Activated naive CD4-positive, alpha-beta T cell treated with anti-CD3 and anti-CD28 coated beads for 36 hours (primary cell): Measurements from ENCODE around the gene GTF3A. TPM values are rescaled to one million over a fixed set of nuclear protein-coding genes. Genes with fewer than 3 reads are reported as not detected.

Experiments
- CTCF ChIA-PET: fragments of 350-600 bp; sonication (Branson Sonifier 250); formaldehyde crosslinking; loops from one replicate; lab custom pipeline; 2021; ENCODE audit warnings: antibody characterized with exemption; lab: Charles Lee
- DNase-seq: peaks from one replicate; pipeline ENCODE4 v3.0.0-alpha.2; 2020
- H3K27ac Mint-ChIP-seq: one replicate; pipeline ENCODE4 v1.8.0; 2021; ENCODE audit warnings: mild to moderate bottlenecking, mixed read lengths
- H3K27me3 Mint-ChIP-seq: one replicate; pipeline ENCODE4 v1.8.0; 2021; ENCODE audit warnings: low read depth, mixed read lengths
- H3K36me3 Mint-ChIP-seq: one replicate; pipeline ENCODE4 v1.8.0; 2021; ENCODE audit warnings: low read depth, mixed read lengths
- H3K4me1 Mint-ChIP-seq: one replicate; pipeline ENCODE4 v1.8.0; 2021; ENCODE audit warnings: low read depth, mixed read lengths
- H3K4me3 Mint-ChIP-seq: one replicate; pipeline ENCODE4 v1.8.0; 2021; ENCODE audit warnings: mild to moderate bottlenecking, moderate library complexity, mixed read lengths
- H3K9me3 Mint-ChIP-seq: one replicate; pipeline ENCODE4 v1.8.0; 2021; ENCODE audit warnings: mixed read lengths
- intact Hi-C: fragments of 100-400 bp; cut with micrococcal nuclease; formaldehyde crosslinking; loops from one replicate; pipeline ENCODE4 v1.15.1; 2023
- total RNA-seq, 2 experiments: library from RNA; stranded (reverse); gene quantifications; one replicate each; pipeline ENCODE4 v1.2.3, GENCODE V29; 2021

Gene GTF3A
- total RNA-seq, 2 experiments from 2014 or later, result 303 to 314 TPM

DNA sequence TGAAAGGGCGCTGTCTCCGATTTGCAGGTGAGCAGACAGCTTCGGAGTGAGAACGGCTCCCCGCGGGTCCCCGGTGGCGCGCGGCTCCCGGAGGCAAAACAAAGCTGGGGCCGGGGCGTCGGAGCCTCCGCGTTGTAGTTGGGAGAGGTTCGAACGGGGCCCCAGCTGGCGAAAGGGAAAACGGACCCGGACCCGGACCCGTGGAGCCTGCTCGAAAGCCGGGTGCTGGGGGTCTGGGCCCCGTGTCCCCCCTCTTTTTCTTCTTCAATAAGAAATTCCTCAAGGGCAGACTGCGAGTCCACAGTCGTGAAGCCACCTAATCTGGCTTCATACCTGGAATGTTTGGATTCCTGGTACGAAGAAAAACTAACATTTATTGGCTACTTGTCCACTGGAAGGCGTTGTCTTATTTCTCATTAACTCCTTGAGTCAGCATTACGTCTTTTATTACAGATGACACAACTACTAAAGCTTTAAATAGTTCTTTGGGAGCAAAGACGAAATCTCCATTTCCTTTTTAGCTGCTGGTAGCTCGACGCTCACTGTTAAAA lies 26.6 kb downstream of the GTF3A start:
- Mint-ChIP-seq H3K27ac (peak overlapping the region; percentile 99), H3K36me3 (peaks cover 8% of the 10 kb centered on the region), H3K9me3 (no peaks in the 10 kb centered on the region), H3K4me1 (peaks cover 52% of the 10 kb centered on the region), H3K4me3 (peak overlapping the region; percentile 94), H3K27me3 (no peaks in the 10 kb centered on the region)
- CTCF ChIA-PET, result interaction anchor here (0.7 to 1.9 kb wide), 3 partner anchors 8 to 26 kb away, joined by 3 to 4 read pairs (median 3); partner anchors contain the start of gene GTF3A
- intact Hi-C loops, result loop anchor here (1.0 to 5.0 kb wide), 5 partner anchors 25 to 687 kb away; partner anchors contain the start of genes LNX2, PAN3, RPL21 and USP12
- peak; percentile 28 for DNase-seq

DNA sequence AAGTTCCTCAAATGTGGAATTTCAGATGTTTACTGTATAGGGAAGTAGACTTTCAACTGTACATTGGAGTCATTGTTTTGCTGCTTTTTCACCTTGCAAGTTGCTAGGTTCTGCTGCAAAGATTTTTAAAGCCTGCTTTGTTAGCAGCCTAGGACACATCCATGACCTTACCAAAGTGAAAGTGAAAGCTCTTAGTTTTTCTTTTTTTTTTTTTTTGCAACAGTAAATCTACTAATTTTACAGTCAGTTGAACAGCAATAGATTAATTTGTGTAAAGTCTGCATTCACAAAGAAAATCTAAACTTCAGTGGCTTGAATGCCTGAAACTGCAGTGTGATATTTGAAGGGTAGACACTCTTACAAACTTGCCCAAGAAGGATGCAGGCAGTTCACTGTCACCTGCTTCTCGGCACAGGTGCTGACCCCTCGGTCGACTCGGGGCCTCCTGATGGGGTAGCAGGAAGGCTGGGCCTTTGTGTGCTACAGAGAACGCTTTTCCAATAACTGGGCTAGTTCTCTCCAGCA lies 31.0 kb downstream of the GTF3A start:
- CTCF ChIA-PET, result interaction anchor here (0.7 to 1.6 kb wide), 2 partner anchors 11 to 30 kb away, joined by 3 to 6 read pairs; no protein-coding TSS in a partner anchor
- H3K4me3 Mint-ChIP-seq, result peak overlapping the region; percentile 88
- H3K36me3 Mint-ChIP-seq, result no peaks in the 10 kb centered on the region
- peak overlapping the region; percentile 94 for H3K27ac Mint-ChIP-seq
- peaks cover 27% of the 10 kb centered on the region for H3K4me1 Mint-ChIP-seq
- H3K27me3 Mint-ChIP-seq, result no peaks in the 10 kb centered on the region
- peak; percentile 39 for DNase-seq
- no peaks in the 10 kb centered on the region for H3K9me3 Mint-ChIP-seq
- intact Hi-C loops, result no loop called here

DNA sequence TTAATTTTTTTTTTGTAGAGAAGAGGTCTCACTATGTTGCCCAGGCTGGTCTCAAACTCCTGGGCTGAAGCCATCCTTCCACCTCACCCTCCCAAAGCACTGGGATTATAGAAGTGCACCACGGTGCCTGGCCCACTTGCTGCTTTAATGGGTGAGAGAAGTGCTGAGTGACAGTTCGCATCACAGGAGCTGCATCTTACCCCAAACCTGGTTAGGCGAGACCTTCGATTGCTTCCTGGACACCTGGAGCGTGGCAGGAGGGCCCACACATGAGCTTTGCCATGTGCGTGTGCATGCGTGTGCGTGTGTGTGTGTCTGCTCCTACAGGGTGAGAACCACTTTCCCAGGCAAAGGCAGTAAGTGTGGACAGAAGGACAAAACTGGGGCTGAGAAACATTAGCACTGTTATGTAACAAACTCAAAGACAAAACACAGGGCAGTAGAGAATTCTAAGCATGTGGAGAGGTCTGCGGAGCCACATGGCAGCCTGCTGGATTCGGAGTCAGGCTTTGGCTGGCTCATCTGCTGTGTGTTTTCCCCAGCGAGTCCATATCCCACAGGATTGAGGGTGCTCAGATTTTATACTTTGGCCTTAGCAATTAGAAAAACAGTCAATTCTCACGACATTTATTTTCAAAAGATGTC lies 37.6 kb downstream of the GTF3A start:
- CTCF ChIA-PET, result interaction anchor here (1.4 to 1.5 kb wide), 2 partner anchors 12 to 99 kb away, joined by 4 read pairs; partner anchors contain the start of gene MTIF3
- Mint-ChIP-seq H3K27ac (no peak overlapping the region), H3K4me3 (no peak overlapping the region), H3K9me3 (no peaks in the 10 kb centered on the region), H3K36me3 (no peaks in the 10 kb centered on the region), H3K27me3 (no peaks in the 10 kb centered on the region), H3K4me1 (peaks cover 2% of the 10 kb centered on the region)
- no peak for DNase-seq
- intact Hi-C loops, result no loop called here

DNA sequence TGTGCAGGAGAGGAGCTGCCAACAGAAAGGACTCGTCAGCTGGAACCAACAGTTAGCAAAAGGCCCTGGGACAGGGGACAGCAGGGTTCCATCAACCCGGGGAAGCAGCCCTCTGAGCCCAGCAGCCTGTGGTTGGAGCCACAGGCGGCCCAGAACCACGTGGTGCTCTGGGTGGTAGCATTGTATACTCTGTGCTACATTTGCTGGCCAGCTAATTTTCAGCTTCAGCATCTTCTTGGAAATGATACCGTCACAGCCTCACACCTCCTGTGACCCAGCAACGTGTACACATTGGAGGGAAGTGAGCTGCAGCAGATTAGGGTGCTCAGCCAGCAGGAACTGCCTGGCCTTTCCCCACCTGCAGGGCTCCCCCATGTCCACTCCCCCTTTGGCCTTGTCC lies 39.1 kb downstream of the GTF3A start:
- peaks cover 2% of the 10 kb centered on the region for H3K4me1 Mint-ChIP-seq
- H3K36me3 Mint-ChIP-seq, result no peaks in the 10 kb centered on the region
- H3K27ac Mint-ChIP-seq, result no peak overlapping the region
- CTCF ChIA-PET, result interaction anchor here (1.4 kb wide), 1 partner anchor 101 kb away, joined by 4 read pairs; no protein-coding TSS in a partner anchor
- no peak for DNase-seq
- intact Hi-C loops, result no loop called here
- no peaks in the 10 kb centered on the region for H3K9me3 Mint-ChIP-seq
- H3K4me3 Mint-ChIP-seq, result no peak overlapping the region
- H3K27me3 Mint-ChIP-seq, result no peaks in the 10 kb centered on the region

DNA sequence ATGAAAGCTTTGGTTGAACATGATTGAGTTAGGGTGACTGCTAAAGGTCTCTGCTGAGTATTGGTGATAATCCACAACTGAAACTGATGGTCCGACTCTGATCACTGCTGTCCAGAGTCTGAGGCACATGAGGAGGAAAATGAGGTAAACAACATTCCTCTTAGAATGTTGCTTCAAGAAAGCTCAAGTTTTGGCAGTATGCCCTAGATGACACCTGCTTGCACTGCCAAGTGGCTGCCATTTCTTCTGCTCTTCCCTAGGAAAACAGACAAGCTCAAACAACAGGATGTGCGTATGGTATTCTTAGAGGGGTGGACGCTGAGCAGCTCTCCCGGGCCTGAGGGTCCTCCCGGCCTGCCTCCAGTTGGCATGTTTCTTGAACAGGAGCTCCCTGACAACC lies 41.2 kb downstream of the GTF3A start:
- Mint-ChIP-seq H3K27ac (no peak overlapping the region), H3K27me3 (no peaks in the 10 kb centered on the region), H3K36me3 (no peaks in the 10 kb centered on the region), H3K4me3 (no peak overlapping the region), H3K9me3 (no peaks in the 10 kb centered on the region), H3K4me1 (peaks cover 2% of the 10 kb centered on the region)
- CTCF ChIA-PET, result interaction anchor here (0.5 to 1.7 kb wide), 4 partner anchors 9 to 802 kb away, joined by 3 to 6 read pairs (median 4); no protein-coding TSS in a partner anchor
- no peak for DNase-seq
- intact Hi-C loops, result no loop called here

DNA sequence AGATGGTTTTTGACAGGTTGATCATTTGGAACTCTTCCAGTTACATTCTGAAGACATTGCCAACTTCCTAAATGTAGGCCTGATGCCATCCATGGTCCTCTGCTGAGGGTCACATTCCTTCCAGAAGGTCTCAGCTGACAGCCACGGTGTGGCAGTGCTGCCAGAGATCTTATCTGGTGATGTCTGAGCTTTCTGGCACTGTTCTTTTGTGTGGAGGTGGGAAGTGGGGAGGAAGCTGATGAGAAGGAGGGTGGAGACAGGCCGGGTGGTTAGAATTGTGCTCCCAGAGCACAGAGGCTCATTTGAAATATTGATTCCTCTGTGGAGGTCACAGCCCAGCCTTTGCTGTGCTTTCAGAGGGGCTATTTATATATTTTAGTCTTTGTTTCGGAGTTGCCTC lies 42.1 kb downstream of the GTF3A start:
- Mint-ChIP-seq H3K27ac (no peak overlapping the region), H3K27me3 (no peaks in the 10 kb centered on the region), H3K9me3 (no peaks in the 10 kb centered on the region), H3K4me3 (no peak overlapping the region), H3K36me3 (no peaks in the 10 kb centered on the region), H3K4me1 (peaks cover 2% of the 10 kb centered on the region)
- no peak for DNase-seq
- CTCF ChIA-PET, result interaction anchor here (0.6 to 1.7 kb wide), 2 partner anchors 10 to 21 kb away, joined by 3 to 6 read pairs; no protein-coding TSS in a partner anchor
- intact Hi-C loops, result no loop called here

DNA sequence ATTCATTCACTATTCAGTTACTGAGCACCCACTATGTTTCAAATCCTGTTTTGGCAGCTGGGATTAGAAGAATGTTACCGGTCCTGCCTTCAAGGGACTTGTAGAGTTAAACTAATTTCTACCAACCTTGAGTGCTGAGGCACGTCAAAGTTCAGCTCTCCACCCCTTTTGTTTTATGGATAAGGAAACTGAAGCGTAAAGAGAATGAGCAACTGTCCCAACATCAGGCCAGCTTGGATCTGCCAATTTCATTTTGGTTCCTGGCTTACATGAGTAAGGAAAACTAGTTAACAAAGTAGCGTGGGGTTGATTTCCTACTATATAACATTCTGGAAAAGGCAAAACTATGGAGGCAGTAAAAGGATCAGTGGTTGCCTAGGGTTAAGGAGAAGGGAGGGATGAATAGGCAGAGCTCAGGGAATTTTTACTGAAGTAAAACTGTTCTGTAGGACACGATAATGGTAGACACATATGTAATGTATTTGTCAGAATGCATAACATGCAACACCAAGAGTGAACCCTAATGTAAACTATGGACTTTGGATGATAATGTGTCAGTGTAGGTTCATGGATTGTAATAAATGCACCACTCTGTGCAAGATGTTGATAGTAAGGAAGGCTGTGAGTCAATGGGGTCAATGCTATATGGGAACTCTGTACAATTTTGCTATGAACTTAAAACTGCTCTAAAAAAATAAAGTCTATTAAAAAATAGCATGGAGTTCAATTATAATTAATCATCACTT lies 45.8 kb downstream of the GTF3A start:
- no peak for DNase-seq
- Mint-ChIP-seq H3K4me3 (no peak overlapping the region), H3K36me3 (no peaks in the 10 kb centered on the region), H3K9me3 (no peaks in the 10 kb centered on the region), H3K27ac (no peak overlapping the region), H3K27me3 (no peaks in the 10 kb centered on the region), H3K4me1 (peaks cover 2% of the 10 kb centered on the region)
- CTCF ChIA-PET, result interaction anchor here (1.0 kb wide), 1 partner anchor 360 kb away, joined by 3 read pairs; no protein-coding TSS in a partner anchor
- intact Hi-C loops, result no loop called here

DNA sequence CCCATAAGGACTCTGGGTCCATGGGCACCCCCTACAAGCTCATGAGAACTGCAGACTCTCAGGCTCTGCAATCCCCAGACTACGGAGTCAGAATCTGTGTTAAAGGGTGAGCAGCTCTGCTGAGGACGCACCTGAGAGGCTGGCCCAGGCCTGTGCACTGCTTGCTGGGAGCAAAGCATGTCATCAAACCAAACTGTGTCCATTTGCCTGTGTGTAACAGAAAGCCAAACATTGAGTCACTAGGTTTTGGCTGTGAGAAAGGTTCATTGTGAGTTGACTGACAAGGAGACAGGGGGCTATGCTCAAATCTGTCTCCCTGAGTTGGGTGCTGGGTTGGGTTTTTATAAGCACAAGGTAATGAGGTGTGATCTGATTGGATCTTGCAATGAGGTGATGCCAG lies 48.0 kb downstream of the GTF3A start:
- no peak for DNase-seq
- H3K36me3 Mint-ChIP-seq, result no peaks in the 10 kb centered on the region
- intact Hi-C loops, result no loop called here
- peaks cover 4% of the 10 kb centered on the region for H3K4me1 Mint-ChIP-seq
- H3K4me3 Mint-ChIP-seq, result no peak overlapping the region
- no peak overlapping the region for H3K27ac Mint-ChIP-seq
- H3K27me3 Mint-ChIP-seq, result no peaks in the 10 kb centered on the region
- CTCF ChIA-PET, result interaction anchor here (0.6 to 1.2 kb wide), 2 partner anchors 99 to 102 kb away, joined by 3 read pairs; no protein-coding TSS in a partner anchor
- no peaks in the 10 kb centered on the region for H3K9me3 Mint-ChIP-seq

DNA sequence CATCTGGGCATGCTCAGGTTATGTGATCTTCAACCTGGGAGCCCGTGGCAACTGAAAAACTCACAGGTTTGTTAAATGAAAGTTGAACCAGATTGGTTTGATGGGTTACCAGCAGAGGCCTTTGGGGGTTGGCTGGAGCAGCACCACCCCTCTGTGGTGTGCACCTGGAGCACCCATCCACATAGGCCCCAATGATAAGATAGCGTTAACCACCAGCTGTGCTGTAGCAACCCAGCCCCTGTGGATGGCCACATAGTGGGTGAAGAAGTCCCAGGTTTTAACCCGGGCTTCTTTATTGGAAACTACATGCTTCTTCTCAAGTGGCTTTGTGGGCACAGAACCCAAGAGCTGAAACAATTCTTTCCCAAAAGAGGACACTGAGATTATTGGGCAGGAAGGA lies 48.5 kb downstream of the GTF3A start:
- Mint-ChIP-seq H3K36me3 (no peaks in the 10 kb centered on the region), H3K4me3 (no peak overlapping the region), H3K27me3 (no peaks in the 10 kb centered on the region), H3K4me1 (peaks cover 5% of the 10 kb centered on the region), H3K27ac (no peak overlapping the region), H3K9me3 (no peaks in the 10 kb centered on the region)
- no peak for DNase-seq
- CTCF ChIA-PET, result interaction anchor here (0.6 to 1.2 kb wide), 2 partner anchors 99 to 101 kb away, joined by 3 read pairs; no protein-coding TSS in a partner anchor
- intact Hi-C loops, result no loop called here

DNA sequence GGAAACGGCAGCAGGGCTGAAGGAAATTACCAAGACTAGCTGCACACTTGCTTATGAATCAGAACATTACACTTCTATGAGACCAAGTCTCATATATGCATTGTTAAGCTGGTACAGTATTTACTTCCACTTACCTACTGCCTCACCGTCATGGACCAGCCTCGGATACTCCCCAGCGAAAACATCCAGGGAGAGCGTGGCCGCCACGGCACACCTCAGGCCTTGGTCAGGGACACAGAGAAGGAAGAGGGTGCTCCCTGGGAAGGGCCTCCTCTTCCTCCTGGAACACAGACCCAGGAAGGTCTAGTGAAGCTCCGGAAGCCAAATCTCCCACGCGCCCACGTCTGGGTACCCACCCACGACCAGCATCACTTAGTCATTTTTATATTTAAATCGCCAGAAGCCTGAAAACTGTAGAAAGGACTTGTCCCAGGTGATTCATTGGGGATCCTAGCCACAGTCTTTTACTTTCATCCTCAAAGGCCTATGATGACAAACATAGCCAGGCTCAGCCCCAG lies 50.4 kb downstream of the GTF3A start:
- Mint-ChIP-seq H3K4me3 (no peak overlapping the region), H3K9me3 (no peaks in the 10 kb centered on the region), H3K4me1 (peaks cover 5% of the 10 kb centered on the region), H3K27ac (no peak overlapping the region), H3K27me3 (no peaks in the 10 kb centered on the region), H3K36me3 (no peaks in the 10 kb centered on the region)
- CTCF ChIA-PET, result interaction anchor here (0.9 to 1.3 kb wide), 2 partner anchors 352 to 355 kb away, joined by 3 read pairs; no protein-coding TSS in a partner anchor
- DNase-seq, result no peak
- intact Hi-C loops, result no loop called here

DNA sequence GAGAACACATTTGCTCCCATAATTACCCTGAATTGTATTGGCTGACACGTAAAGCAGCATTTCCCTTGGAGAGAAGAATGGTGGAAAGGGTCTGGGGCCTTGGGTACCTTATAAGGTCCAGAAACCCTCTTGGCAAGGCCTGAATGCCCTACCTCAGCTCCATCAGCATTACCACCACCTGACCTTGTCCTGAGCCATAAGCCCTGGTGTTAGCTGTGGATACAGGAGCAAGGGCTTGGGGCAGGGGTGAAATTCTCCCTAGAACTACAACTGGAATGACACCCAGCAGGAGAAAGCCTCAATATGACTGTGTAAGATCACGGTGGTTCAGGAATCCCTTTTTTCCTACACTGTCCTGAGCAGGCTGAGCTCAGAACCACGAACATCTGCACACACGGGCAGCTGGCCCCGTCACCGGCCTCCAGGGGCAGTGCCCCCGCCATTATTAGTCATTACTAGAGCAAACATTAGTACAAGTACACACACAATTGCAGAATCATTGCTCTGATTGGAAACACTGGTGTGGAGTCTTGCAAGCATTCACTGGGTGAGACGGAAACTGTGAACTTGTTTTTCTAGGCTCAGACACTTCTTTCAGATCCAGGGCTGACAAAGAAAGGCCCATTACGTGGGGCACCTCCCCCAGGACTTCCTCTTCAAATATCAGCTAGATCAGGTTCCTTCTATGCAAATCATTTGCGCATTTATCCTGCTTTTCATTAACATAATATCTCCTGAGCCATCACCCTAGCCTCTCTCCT lies 52.7 kb downstream of the GTF3A start:
- CTCF ChIA-PET, result interaction anchor here (0.6 to 1.4 kb wide), 2 partner anchors 31 to 1105 kb away, joined by 3 to 4 read pairs; no protein-coding TSS in a partner anchor
- DNase-seq, result no peak
- Mint-ChIP-seq H3K36me3 (no peaks in the 10 kb centered on the region), H3K27ac (no peak overlapping the region), H3K27me3 (no peaks in the 10 kb centered on the region), H3K4me3 (no peak overlapping the region), H3K9me3 (no peaks in the 10 kb centered on the region), H3K4me1 (peaks cover 5% of the 10 kb centered on the region)
- intact Hi-C loops, result no loop called here
